ENCODE data around the gene NFASC.

The NFASC gene

DNA sequence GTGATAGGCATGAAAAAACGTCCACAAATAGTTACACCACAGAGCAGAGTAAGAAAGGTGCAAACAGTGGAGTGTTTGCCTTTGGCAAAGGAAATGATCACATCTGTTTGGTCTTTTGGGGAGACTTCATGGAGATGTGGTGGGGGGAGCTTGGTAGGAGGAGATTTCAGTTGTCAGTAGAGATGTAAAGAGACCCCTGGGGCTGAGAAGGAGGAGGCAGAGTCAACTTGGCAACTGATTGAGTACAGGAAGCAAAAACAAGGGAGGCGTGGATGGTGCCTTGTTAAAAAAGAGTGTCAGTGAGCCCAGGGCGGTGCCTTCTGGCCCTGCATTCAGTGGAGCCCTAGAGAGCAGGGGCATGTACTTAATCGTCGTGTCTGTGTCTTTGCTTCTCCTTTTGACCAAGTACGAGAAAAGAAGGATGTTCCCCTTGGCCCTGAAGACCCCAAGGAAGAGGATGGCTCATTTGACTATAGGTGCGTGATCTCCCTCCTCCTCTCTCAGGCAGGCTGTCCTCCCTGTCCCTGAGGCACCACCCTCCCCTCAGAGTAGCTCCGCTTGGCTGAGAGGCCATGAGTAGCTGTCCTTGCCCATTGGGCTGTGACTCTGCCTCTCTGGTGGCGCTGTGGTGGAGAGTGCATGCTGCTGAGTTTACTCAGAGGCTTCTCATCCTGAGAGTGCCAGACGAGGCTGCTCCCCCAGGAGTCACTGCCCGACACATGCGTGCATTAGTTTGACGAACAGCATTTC lies 141.9 kb downstream of the NFASC start:
- TF ChIP-seq CTCF (IDR thresholded peaks at IDR 0.05), result no peak
- no peak overlapping the region for H3K4me3 ChIP-seq
- no peak overlapping the region for H3K27ac ChIP-seq
- DNase-seq (ENCODE audit: low spot score), result no peak

GRCh38 chr1:205013683-205014367 lies 143.2 kb downstream of the NFASC start:
- TF ChIP-seq CTCF (IDR thresholded peaks at IDR 0.05), result no peak
- no peak for DNase-seq (ENCODE audit: low spot score)
- H3K27ac ChIP-seq, result no peak overlapping the region

DNA sequence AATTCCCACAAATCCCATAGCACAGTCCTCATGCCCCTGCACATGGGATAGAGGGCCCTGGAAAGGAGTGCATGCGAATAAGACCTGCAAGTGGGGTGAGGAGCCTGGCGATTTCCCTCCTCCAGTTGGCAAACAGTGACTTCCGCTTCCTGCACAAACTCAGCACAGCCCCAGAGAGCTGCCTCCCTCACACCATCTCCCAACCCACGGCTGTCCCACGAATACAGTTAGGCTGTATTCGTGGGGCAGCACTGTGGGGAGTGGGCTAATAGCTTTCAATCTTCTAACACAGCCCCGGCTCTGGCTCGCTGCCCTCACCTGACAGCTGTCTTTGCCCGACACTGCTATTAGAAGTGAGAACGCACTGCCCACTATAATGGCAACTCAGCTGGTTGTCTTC lies 144.1 kb downstream of the NFASC start:
- DNase-seq (ENCODE audit: low spot score), result no peak
- H3K4me3 ChIP-seq, result no peak overlapping the region
- TF ChIP-seq CTCF (IDR thresholded peaks at IDR 0.05), result no peak
- no peak overlapping the region for H3K27ac ChIP-seq

More at GRCh38 chr1:205013683-205014367, 143.2 kb downstream of the NFASC start:
- no peak overlapping the region for H3K4me3 ChIP-seq

DNA sequence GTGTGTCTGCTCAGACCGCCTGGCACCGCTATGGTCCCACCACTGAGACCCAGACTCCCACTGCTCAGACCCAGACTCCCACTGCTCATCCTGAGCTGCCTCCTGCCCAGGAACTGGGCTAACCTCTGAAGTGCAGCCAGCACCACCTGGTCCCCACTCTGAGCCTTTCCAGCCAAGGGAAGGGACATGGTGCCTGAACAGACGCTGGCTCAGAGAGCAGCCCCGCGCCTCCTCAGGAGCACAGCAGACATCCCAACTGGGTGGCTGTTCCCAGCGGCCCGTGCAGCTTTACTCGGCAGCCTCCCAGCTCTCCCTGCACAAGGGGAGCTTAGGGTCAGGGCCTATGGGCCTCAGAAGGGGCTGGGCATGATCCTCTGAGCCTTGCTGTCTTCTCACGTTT lies 144.6 kb downstream of the NFASC start:
- no peak for TF ChIP-seq CTCF (IDR thresholded peaks at IDR 0.05)
- no peak for DNase-seq (ENCODE audit: low spot score)
- Histone ChIP-seq H3K4me3 (no peak overlapping the region), H3K27ac (no peak overlapping the region)

GRCh38 chr1:205016075-205016474 lies 145.4 kb downstream of the NFASC start:
- no peak overlapping the region for H3K27ac ChIP-seq
- H3K4me3 ChIP-seq, result no peak overlapping the region
- TF ChIP-seq CTCF (IDR thresholded peaks at IDR 0.05), result no peak
- no peak for DNase-seq (ENCODE audit: low spot score)

DNA sequence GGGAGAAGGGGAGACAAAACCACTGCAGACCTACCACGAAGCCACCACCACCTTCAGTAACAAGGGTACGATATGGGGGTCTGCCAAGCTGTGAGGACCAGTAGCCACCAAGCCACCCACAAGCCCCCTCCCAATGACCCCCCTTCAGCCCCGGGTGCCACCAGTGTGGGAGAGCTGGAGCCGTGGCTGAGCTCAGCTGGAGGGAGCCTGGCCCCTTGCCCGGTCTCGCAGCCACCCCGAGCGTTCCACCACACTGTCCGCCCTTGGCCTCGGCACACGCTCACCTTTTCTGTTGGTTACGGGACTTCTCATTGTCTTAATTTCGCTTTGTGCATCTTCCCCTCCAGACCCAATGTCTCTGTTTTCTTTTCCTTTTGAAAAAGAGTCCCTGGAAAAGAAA lies 145.9 kb downstream of the NFASC start:
- no peak for DNase-seq (ENCODE audit: low spot score)
- no peak overlapping the region for H3K4me3 ChIP-seq
- H3K27ac ChIP-seq, result no peak overlapping the region
- TF ChIP-seq CTCF (IDR thresholded peaks at IDR 0.05), result no peak

- H3K27ac ChIP-seq, result no peak overlapping the region
- DNase-seq (ENCODE audit: low spot score), result no peak
- TF ChIP-seq CTCF (IDR thresholded peaks at IDR 0.05), result no peak
- no peak overlapping the region for H3K4me3 ChIP-seq
These were observed 146.3 kb downstream of the NFASC start for GRCh38 chr1:205017001-205017400.

Measured in coronary artery (tissue), 2 donors.